ENCODE measurements around the gene ZPBP.

DNA sequence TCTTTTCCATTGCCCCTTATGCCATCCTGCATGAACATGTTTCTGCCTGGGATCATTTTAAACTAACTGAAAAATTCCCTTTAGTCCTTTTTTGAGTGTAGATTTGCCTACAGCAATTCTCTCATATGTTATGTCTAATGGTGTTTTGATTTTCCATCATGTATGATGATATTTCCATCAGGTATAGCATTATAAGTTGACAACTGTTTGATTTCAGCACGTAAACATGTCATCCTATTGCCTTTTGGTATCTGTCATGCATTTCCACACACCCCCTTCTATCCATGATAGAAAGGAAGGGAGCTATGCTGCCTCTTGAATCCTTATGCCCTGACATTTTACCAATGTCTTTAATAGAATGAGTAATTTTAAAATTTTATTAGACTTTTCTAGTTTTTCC lies 116.8 kb downstream of the ZPBP start:
- TF ChIP-seq, protein P1, sequence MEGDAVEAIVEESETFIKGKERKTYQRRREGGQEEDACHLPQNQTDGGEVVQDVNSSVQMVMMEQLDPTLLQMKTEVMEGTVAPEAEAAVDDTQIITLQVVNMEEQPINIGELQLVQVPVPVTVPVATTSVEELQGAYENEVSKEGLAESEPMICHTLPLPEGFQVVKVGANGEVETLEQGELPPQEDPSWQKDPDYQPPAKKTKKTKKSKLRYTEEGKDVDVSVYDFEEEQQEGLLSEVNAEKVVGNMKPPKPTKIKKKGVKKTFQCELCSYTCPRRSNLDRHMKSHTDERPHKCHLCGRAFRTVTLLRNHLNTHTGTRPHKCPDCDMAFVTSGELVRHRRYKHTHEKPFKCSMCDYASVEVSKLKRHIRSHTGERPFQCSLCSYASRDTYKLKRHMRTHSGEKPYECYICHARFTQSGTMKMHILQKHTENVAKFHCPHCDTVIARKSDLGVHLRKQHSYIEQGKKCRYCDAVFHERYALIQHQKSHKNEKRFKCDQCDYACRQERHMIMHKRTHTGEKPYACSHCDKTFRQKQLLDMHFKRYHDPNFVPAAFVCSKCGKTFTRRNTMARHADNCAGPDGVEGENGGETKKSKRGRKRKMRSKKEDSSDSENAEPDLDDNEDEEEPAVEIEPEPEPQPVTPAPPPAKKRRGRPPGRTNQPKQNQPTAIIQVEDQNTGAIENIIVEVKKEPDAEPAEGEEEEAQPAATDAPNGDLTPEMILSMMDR (IDR thresholded peaks at IDR 0.05), result no peak
- no peak for TF ChIP-seq POLR2A (IDR thresholded peaks at IDR 0.05)
